C4-2B (cell line): ENCODE data around the gene ASXL3.

ENCODE experiments used
- H3K27ac ChIP-seq: fragments of 450-650 bp; 2 replicates; pipeline ENCODE4 v1.5.1; 2017
- CTCF ChIP-seq: fragments of 450-650 bp; conservative IDR thresholded peaks from 2 replicates; pipeline ENCODE4 v1.5.1; 2017; ENCODE audit warnings: mild to moderate bottlenecking
- ZFX ChIP-seq: fragments of 450-650 bp; IDR thresholded peaks from 2 replicates; pipeline ENCODE4 v1.6.1; 2017

ASXL3 gene

GRCh38 chr18:33660696-33661310, 82.8 kb downstream of the ASXL3 start:
- H3K27ac ChIP-seq: no peak overlapping the region
- TF ChIP-seq CTCF (no peak), ZFX (no peak)

GRCh38 chr18:33664241-33664874, 86.3 kb downstream of the ASXL3 start:
- H3K27ac ChIP-seq: no peak overlapping the region
- TF ChIP-seq CTCF (no peak), ZFX (no peak)

- TF ChIP-seq ZFX (no peak), CTCF (no peak)
- H3K27ac ChIP-seq: no peak overlapping the region
Measured at GRCh38 chr18:33665187-33665586, 87.2 kb downstream of the ASXL3 start.

- TF ChIP-seq CTCF: no peak
- TF ChIP-seq ZFX: no peak
Measured at GRCh38 chr18:33665641-33666040, 87.6 kb downstream of the ASXL3 start.

GRCh38 chr18:33666915-33667314, 88.9 kb downstream of the ASXL3 start:
- TF ChIP-seq ZFX: no peak
- no peak for TF ChIP-seq CTCF
- no peak overlapping the region for H3K27ac ChIP-seq

More at GRCh38 chr18:33665641-33666040, 87.6 kb downstream of the ASXL3 start:
- H3K27ac ChIP-seq: no peak overlapping the region

GRCh38 chr18:33669589-33669988, 91.6 kb downstream of the ASXL3 start:
- TF ChIP-seq CTCF (no peak), ZFX (no peak)
- no peak overlapping the region for H3K27ac ChIP-seq

- TF ChIP-seq ZFX (no peak), CTCF (no peak)
- H3K27ac ChIP-seq: no peak overlapping the region
Measured at GRCh38 chr18:33670029-33670428, 92.0 kb downstream of the ASXL3 start.
